GM19043 (cell line): Measurements from ENCODE around the gene ZNF23.

Experiments
- ATAC-seq: cut with Tn5 transposase; IDR thresholded peaks from one replicate; pipeline ENCODE4 v1.9.1; 2021; ENCODE audit warnings: low read depth; ENCODE audit not compliant: unreplicated experiment

Gene ZNF23

GRCh38 chr16:71399801-71400563 lies 62.1 kb downstream of the ZNF23 start:
- ATAC-seq, result no peak
